Uterus (tissue), 2 donors: Measurements from ENCODE around the gene CCNYL1.

Experiments
- POLR2A ChIP-seq, 2 donors: fragments of 450-650 bp; IDR thresholded peaks; one replicate each; pipeline ENCODE4 v1.6.1; 2016; ENCODE audit warnings: antibody characterized with exemption in 2 of 2, mild to moderate bottlenecking in 1 of 2, moderate library complexity in 1 of 2
- TF ChIP-seq, protein P1 (sequence below), 4 experiments: fragments of 200-600 bp in 2 of 4; fragments of 450-650 bp in 2 of 4; sonication (generic) in 2 of 4; IDR thresholded peaks; one replicate each; pipeline ENCODE4 v1.5.1; 2016 to 2019; ENCODE audit warnings: antibody characterized with exemption in 4 of 4, mild to moderate bottlenecking in 2 of 4, moderate library complexity in 1 of 4

DNA sequence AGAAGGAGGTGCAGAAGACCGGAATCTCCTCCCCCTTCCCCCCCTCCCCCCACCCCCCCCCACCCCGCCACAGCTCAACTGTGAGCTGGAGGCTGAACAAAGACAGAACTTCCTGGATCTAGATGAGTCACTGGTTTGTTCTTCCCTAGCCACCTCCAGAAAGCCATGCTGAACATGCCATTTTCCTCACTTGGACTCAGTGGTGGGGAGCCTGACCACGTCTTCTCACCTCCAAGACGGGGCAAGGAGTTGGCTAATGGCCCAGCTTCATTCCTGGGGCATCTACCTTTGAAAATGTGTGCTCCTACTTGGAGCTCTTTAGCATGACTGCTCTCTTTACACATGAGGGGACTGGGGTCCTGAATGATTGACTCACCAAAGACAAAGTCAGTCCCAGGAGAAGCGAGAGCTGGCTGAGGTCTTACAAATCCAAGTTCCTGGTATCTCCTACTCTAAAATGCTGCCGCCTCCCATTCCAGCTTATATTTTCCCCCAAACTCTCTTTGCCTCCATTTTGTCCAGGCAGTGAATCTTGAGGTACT, 80.9 kb downstream of the CCNYL1 start:
- TF ChIP-seq, protein P1, sequence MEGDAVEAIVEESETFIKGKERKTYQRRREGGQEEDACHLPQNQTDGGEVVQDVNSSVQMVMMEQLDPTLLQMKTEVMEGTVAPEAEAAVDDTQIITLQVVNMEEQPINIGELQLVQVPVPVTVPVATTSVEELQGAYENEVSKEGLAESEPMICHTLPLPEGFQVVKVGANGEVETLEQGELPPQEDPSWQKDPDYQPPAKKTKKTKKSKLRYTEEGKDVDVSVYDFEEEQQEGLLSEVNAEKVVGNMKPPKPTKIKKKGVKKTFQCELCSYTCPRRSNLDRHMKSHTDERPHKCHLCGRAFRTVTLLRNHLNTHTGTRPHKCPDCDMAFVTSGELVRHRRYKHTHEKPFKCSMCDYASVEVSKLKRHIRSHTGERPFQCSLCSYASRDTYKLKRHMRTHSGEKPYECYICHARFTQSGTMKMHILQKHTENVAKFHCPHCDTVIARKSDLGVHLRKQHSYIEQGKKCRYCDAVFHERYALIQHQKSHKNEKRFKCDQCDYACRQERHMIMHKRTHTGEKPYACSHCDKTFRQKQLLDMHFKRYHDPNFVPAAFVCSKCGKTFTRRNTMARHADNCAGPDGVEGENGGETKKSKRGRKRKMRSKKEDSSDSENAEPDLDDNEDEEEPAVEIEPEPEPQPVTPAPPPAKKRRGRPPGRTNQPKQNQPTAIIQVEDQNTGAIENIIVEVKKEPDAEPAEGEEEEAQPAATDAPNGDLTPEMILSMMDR (IDR thresholded peaks at IDR 0.05), result no peak
- TF ChIP-seq POLR2A (IDR thresholded peaks at IDR 0.05), result no peak
